Stimulated activated CD4-positive, alpha-beta T cell treated with anti-CD3 and anti-CD28 coated beads, Interleukin-2, amount 100 ng/mL, for 48 hours (primary cell): ENCODE data around the gene TUBGCP2.

ENCODE experiments used
- DNase-seq, 2 donors: peaks; one replicate each; pipeline ENCODE4 v3.0.0-alpha.2; 2020

Gene TUBGCP2

GRCh38 chr10:133298466-133298865, 10.2 kb downstream of the TUBGCP2 start:
- DNase-seq: no peak

- no peak for DNase-seq
Measured at GRCh38 chr10:133297504-133297903, 11.2 kb downstream of the TUBGCP2 start.

- no peak for DNase-seq
Measured at GRCh38 chr10:133295426-133296320, 13.0 kb downstream of the TUBGCP2 start.

GRCh38 chr10:133294189-133294588, 14.5 kb downstream of the TUBGCP2 start:
- DNase-seq: no peak

GRCh38 chr10:133293810-133294119, 14.9 kb downstream of the TUBGCP2 start:
- DNase-seq: no peak

- DNase-seq: no peak
Measured at GRCh38 chr10:133292919-133293809, 15.5 kb downstream of the TUBGCP2 start.

GRCh38 chr10:133289761-133290160, 18.9 kb downstream of the TUBGCP2 start:
- no peak for DNase-seq

GRCh38 chr10:133287832-133288500, 20.7 kb downstream of the TUBGCP2 start:
- no peak for DNase-seq

GRCh38 chr10:133286366-133286765, 22.3 kb downstream of the TUBGCP2 start:
- DNase-seq: no peak

- no peak for DNase-seq
Measured at GRCh38 chr10:133285217-133285616, 23.5 kb downstream of the TUBGCP2 start.

GRCh38 chr10:133283931-133284330, 24.7 kb downstream of the TUBGCP2 start:
- no peak for DNase-seq

- no peak for DNase-seq
Measured at GRCh38 chr10:133282846-133283390, 25.8 kb downstream of the TUBGCP2 start.

- no peak for DNase-seq
Measured at GRCh38 chr10:133281628-133282372, 26.9 kb downstream of the TUBGCP2 start.

- DNase-seq: no peak
Measured at GRCh38 chr10:133281084-133281483, 27.6 kb downstream of the TUBGCP2 start.

GRCh38 chr10:133280391-133281059, 28.1 kb downstream of the TUBGCP2 start:
- DNase-seq: no peak

- DNase-seq: no peak
Measured at GRCh38 chr10:133279326-133280226, 29.1 kb downstream of the TUBGCP2 start.

- peak in 1 of 2 donors; percentile 26 for DNase-seq
Measured at GRCh38 chr10:133278577-133279265, 30.0 kb downstream of the TUBGCP2 start.

GRCh38 chr10:133277993-133278576, 30.6 kb downstream of the TUBGCP2 start:
- DNase-seq: no peak

- DNase-seq: no peak
Measured at GRCh38 chr10:133277277-133277992, 31.2 kb downstream of the TUBGCP2 start.
